Peyer's patch (tissue), 4 donors: ENCODE data around the gene ADD2. TPM values are rescaled to one million over a fixed set of nuclear protein-coding genes. Genes with fewer than 3 reads are reported as not detected.

Experiments
- DNase-seq, 3 donors: peaks; one replicate each; pipeline ENCODE4 v3.0.0-alpha.2; 2017 to 2019
- H3K27ac ChIP-seq, 4 donors: fragments of 200-600 bp; sonication (generic); one replicate each; pipeline ENCODE4 v1.5.1; 2016 to 2019
- H3K27me3 ChIP-seq, 2 donors: fragments of 200-600 bp; sonication (generic); one replicate each; pipeline ENCODE4 v1.5.1; 2019
- H3K36me3 ChIP-seq, 3 donors: fragments of 200-600 bp; sonication (generic); one replicate each; pipeline ENCODE4 v1.5.1; 2016 to 2019
- H3K4me1 ChIP-seq, 4 donors: fragments of 200-600 bp; sonication (generic); one replicate each; pipeline ENCODE4 v1.5.1; 2016 to 2019
- H3K4me3 ChIP-seq, 4 donors: fragments of 200-600 bp; sonication (generic); 1 replicate in 3 of 4; 2 replicates in 1 of 4; pipeline ENCODE4 v1.5.1; 2016 to 2019; ENCODE audit warnings: mild to moderate bottlenecking in 1 of 4
- H3K9me3 ChIP-seq, 4 donors: fragments of 200-600 bp; sonication (generic); one replicate each; pipeline ENCODE4 v1.5.1; 2016 to 2019; ENCODE audit warnings: mild to moderate bottlenecking in 1 of 4
- POLR2A ChIP-seq, 2 donors: fragments of 450-650 bp; IDR thresholded peaks; one replicate each; pipeline ENCODE4 v1.5.1; 2017; ENCODE audit warnings: antibody characterized with exemption in 2 of 2, mild to moderate bottlenecking in 2 of 2, moderate library complexity in 2 of 2
- total RNA-seq, 4 donors: library from RNA; depleted of rRNA; stranded (reverse); fragments of >200 nt; gene quantifications; one replicate each; pipeline ENCODE4 v1.1.0, GENCODE V29; 2016
- TF ChIP-seq, protein P1 (sequence below), 6 experiments: fragments of 450-650 bp in 4 of 6; fragments of 200-600 bp in 2 of 6; sonication (generic) in 1 of 6; IDR thresholded peaks; one replicate each; pipeline ENCODE4 v1.5.1; 2017 to 2019; ENCODE audit warnings: antibody characterized with exemption in 6 of 6, mild to moderate bottlenecking in 3 of 6, moderate library complexity in 1 of 6

Gene ADD2
- total RNA-seq, 4 donors from 2014 or later = 0.28 to 14.0 (median 1.7) TPM; not detected in 1

DNA sequence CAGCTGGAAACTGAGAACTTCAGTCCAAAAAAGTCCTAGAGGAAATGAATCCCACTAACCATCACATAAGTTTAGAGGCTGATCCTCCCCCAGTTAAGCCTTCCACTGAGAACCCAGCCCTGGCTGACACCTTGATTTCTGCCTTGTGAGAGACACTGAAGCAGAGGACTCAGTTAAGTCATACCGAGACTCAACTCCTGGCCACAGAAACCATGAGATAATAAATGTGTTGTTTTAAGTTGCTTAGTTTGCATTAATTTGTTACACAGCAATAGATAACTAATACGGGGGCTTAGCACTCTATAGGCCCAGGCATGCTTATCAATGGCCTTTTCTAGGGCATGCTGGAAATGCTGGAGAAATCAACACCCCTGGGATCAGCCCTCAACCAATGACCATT is 3.4 kb upstream of the ADD2 start:
- TF ChIP-seq POLR2A (IDR thresholded peaks at IDR 0.05) = no peak
- TF ChIP-seq, protein P1, sequence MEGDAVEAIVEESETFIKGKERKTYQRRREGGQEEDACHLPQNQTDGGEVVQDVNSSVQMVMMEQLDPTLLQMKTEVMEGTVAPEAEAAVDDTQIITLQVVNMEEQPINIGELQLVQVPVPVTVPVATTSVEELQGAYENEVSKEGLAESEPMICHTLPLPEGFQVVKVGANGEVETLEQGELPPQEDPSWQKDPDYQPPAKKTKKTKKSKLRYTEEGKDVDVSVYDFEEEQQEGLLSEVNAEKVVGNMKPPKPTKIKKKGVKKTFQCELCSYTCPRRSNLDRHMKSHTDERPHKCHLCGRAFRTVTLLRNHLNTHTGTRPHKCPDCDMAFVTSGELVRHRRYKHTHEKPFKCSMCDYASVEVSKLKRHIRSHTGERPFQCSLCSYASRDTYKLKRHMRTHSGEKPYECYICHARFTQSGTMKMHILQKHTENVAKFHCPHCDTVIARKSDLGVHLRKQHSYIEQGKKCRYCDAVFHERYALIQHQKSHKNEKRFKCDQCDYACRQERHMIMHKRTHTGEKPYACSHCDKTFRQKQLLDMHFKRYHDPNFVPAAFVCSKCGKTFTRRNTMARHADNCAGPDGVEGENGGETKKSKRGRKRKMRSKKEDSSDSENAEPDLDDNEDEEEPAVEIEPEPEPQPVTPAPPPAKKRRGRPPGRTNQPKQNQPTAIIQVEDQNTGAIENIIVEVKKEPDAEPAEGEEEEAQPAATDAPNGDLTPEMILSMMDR (IDR thresholded peaks at IDR 0.05) = no peak
- Histone ChIP-seq H3K4me3 (no peak overlapping the region), H3K4me1 (peaks cover 0 to 14% (median 4%) of the 10 kb centered on the region in 4 donors), H3K36me3 (no peaks in the 10 kb centered on the region), H3K27ac (no peak overlapping the region), H3K27me3 (peaks cover 0 to 16% of the 10 kb centered on the region in 2 donors), H3K9me3 (no peaks in the 10 kb centered on the region)
- no peak for DNase-seq

GRCh38 chr2:70769450-70769849 is 1.4 kb upstream of the ADD2 start:
- no peaks in the 10 kb centered on the region for H3K36me3 ChIP-seq
- no peak for DNase-seq
- peaks cover 0 to 14% (median 4%) of the 10 kb centered on the region in 4 donors for H3K4me1 ChIP-seq
- TF ChIP-seq, protein P1 (IDR thresholded peaks at IDR 0.05) = no peak
- TF ChIP-seq POLR2A (IDR thresholded peaks at IDR 0.05) = no peak
- H3K27ac ChIP-seq = no peak overlapping the region
- peaks cover 0 to 24% of the 10 kb centered on the region in 2 donors for H3K27me3 ChIP-seq
- no peaks in the 10 kb centered on the region for H3K9me3 ChIP-seq
- H3K4me3 ChIP-seq = no peak overlapping the region

- Histone ChIP-seq H3K9me3 (no peaks in the 10 kb centered on the region), H3K27me3 (peaks cover 0 to 26% of the 10 kb centered on the region in 2 donors), H3K4me3 (peak overlapping the region in 1 of 4 donors; percentile 42), H3K36me3 (no peaks in the 10 kb centered on the region), H3K27ac (no peak overlapping the region), H3K4me1 (peaks cover 0 to 14% (median 4%) of the 10 kb centered on the region in 4 donors)
- TF ChIP-seq, protein P1 (IDR thresholded peaks at IDR 0.05) = no peak
- no peak for TF ChIP-seq POLR2A (IDR thresholded peaks at IDR 0.05)
- DNase-seq = no peak
Measured at GRCh38 chr2:70768590-70769085, 638 bp upstream of the ADD2 start.

GRCh38 chr2:70767079-70767698 is 811 bp downstream of the ADD2 start:
- Histone ChIP-seq H3K9me3 (no peaks in the 10 kb centered on the region), H3K27ac (peak overlapping the region in 1 of 4 donors; percentile 52), H3K4me3 (peak overlapping the region; percentile 24 to 43 (median 38)), H3K4me1 (peaks cover 0 to 14% (median 4%) of the 10 kb centered on the region in 4 donors), H3K27me3 (peaks cover 0 to 26% of the 10 kb centered on the region in 2 donors), H3K36me3 (no peaks in the 10 kb centered on the region)
- no peak for TF ChIP-seq POLR2A (IDR thresholded peaks at IDR 0.05)
- TF ChIP-seq, protein P1 (IDR thresholded peaks at IDR 0.05) = no peak
- DNase-seq = peak in 1 of 3 donors; percentile 32

DNA sequence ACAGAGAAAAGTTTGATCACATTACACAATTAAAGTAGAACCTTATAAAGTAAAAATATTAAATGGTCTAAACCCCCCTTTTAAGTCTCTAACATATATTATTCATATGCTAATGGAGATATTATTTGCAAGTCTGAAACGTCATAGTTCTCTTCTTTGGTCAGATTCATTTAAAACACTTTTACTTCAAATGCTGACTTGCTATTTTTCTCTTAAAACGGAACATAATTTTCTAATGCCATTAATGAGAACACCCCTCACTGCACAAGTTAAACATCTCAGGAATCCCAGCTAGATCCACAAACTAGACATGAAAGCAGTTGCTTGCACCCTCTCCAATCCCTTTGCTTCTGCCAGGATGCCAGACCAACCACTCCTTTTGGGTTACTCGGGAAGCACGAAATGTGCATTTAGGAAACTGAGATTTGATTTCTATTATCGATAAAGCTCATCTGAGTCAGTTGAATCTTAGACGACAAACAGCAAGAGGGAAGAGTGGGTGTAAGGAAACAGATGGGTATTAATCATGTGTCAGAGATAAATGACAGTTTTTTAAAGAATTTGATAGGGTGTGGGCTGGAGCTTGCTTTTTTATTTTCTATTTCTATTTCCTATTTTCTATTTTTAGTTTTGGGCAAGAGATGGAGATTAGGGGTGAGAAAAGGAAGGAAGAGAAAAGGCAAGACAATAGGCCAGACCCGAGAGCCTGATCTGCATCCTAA is 1.5 kb downstream of the ADD2 start:
- H3K36me3 ChIP-seq = no peaks in the 10 kb centered on the region
- peaks cover 0 to 14% (median 4%) of the 10 kb centered on the region in 4 donors for H3K4me1 ChIP-seq
- H3K27me3 ChIP-seq = peaks cover 0 to 26% of the 10 kb centered on the region in 2 donors
- DNase-seq = no peak
- peak overlapping the region in 1 of 4 donors; percentile 52 for H3K27ac ChIP-seq
- no peaks in the 10 kb centered on the region for H3K9me3 ChIP-seq
- TF ChIP-seq, protein P1 (IDR thresholded peaks at IDR 0.05) = no peak
- TF ChIP-seq POLR2A (IDR thresholded peaks at IDR 0.05) = no peak
- H3K4me3 ChIP-seq = peak overlapping the region in 1 of 4 donors; percentile 42
